ENCODE results near the gene RASAL2. TPM values are rescaled to one million over a fixed set of nuclear protein-coding genes. Genes with fewer than 3 reads are reported as not detected.

RASAL2 gene
- total and polyA plus RNA-seq, 2 of the 13 experiments (the other 11 are each of a cell fraction or from before 2014, with no cell fraction given) = 5.4 to 5.9 TPM

DNA sequence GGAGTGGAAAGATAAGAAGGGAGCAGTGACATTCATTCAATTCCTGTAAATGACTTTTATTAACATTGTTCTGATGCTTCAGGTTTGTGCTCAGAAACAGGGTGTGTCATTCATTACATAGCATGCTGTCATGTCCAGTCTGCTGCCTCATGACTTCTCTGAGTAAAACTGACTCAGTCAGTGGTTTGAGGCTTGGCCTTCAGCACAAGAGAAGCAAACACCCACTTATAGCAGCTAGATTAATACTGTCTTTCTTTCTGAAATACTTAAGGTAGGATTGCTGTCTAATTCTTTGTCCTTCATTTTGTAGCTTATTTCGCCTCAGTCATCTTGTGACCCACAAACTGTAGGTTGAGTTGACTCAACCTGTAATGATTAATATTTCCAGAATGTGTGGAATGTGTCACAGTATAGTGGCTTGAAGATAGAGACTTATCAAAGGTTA is 32.9 kb downstream of the RASAL2 start (continued):
- TF ChIP-seq ZBTB21 (CRISPR knock-in tag; IDR thresholded peaks at IDR 0.05) = peak; percentile 53; the same call in 1 of the 2 replicates
- peak; percentile 36; the same call in 1 of the 2 replicates for TF ChIP-seq KMT2A (CRISPR knock-in tag; IDR thresholded peaks at IDR 0.05)
- no peak for TF ChIP-seq SOX6 (IDR thresholded peaks at IDR 0.05)
- peak; percentile 21; the same call in 1 of the 2 replicates for TF ChIP-seq SOX6 (CRISPR knock-in tag; IDR thresholded peaks at IDR 0.05)
- TF ChIP-seq, protein P1, sequence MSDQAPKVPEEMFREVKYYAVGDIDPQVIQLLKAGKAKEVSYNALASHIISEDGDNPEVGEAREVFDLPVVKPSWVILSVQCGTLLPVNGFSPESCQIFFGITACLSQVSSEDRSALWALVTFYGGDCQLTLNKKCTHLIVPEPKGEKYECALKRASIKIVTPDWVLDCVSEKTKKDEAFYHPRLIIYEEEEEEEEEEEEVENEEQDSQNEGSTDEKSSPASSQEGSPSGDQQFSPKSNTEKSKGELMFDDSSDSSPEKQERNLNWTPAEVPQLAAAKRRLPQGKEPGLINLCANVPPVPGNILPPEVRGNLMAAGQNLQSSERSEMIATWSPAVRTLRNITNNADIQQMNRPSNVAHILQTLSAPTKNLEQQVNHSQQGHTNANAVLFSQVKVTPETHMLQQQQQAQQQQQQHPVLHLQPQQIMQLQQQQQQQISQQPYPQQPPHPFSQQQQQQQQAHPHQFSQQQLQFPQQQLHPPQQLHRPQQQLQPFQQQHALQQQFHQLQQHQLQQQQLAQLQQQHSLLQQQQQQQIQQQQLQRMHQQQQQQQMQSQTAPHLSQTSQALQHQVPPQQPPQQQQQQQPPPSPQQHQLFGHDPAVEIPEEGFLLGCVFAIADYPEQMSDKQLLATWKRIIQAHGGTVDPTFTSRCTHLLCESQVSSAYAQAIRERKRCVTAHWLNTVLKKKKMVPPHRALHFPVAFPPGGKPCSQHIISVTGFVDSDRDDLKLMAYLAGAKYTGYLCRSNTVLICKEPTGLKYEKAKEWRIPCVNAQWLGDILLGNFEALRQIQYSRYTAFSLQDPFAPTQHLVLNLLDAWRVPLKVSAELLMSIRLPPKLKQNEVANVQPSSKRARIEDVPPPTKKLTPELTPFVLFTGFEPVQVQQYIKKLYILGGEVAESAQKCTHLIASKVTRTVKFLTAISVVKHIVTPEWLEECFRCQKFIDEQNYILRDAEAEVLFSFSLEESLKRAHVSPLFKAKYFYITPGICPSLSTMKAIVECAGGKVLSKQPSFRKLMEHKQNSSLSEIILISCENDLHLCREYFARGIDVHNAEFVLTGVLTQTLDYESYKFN (CRISPR knock-in tag; conservative IDR thresholded peaks at IDR 0.05) = peak; percentile 47
- 0 out of 2 replicates have a peak, but pooled peaks have one; percentile 14 for TF ChIP-seq KAT8 (CRISPR knock-in tag; IDR thresholded peaks at IDR 0.05)
- 0 out of 2 replicates have a peak, but pooled peaks have one; percentile 34 for TF ChIP-seq KDM6A (CRISPR knock-in tag; IDR thresholded peaks at IDR 0.05; ENCODE audit: low read depth)
- TF ChIP-seq, protein P2, sequence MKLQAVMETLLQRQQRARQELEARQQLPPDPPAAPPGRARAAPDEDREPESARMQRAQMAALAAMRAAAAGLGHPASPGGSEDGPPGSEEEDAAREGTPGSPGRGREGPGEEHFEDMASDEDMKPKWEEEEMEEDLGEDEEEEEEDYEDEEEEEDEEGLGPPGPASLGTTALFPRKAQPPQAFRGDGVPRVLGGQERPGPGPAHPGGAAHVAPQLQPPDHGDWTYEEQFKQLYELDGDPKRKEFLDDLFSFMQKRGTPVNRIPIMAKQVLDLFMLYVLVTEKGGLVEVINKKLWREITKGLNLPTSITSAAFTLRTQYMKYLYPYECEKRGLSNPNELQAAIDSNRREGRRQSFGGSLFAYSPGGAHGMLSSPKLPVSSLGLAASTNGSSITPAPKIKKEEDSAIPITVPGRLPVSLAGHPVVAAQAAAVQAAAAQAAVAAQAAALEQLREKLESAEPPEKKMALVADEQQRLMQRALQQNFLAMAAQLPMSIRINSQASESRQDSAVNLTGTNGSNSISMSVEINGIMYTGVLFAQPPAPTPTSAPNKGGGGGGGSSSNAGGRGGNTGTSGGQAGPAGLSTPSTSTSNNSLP (IDR thresholded peaks at IDR 0.05; ENCODE audit: low read depth, low read length) = peak; percentile 66; the same call in 1 of the 2 replicates
- no peak for TF ChIP-seq PHF20 (CRISPR knock-in tag; IDR thresholded peaks at IDR 0.05)
- TF ChIP-seq, protein P3, sequence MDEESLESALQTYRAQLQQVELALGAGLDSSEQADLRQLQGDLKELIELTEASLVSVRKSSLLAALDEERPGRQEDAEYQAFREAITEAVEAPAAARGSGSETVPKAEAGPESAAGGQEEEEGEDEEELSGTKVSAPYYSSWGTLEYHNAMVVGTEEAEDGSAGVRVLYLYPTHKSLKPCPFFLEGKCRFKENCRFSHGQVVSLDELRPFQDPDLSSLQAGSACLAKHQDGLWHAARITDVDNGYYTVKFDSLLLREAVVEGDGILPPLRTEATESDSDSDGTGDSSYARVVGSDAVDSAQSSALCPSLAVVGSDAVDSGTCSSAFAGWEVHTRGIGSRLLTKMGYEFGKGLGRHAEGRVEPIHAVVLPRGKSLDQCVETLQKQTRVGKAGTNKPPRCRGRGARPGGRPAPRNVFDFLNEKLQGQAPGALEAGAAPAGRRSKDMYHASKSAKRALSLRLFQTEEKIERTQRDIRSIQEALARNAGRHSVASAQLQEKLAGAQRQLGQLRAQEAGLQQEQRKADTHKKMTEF (CRISPR knock-in tag; IDR thresholded peaks at IDR 0.05) = peak; percentile 52; the same call in 1 of the 2 replicates
- TF ChIP-seq DNMT3B (CRISPR knock-in tag; conservative IDR thresholded peaks at IDR 0.05) = 0 out of 2 replicates have a peak, but pooled peaks have one; percentile 34
- TF ChIP-seq ZNF382 (CRISPR knock-in tag; IDR thresholded peaks at IDR 0.05; ENCODE audit: borderline replicate concordance) = no peak
- no peak for TF ChIP-seq ZNF260 (CRISPR knock-in tag; IDR thresholded peaks at IDR 0.05; ENCODE audit: borderline replicate concordance, low read depth)
- TF ChIP-seq ZNF737 (CRISPR knock-in tag; IDR thresholded peaks at IDR 0.05; ENCODE audit: borderline replicate concordance) = no peak
- no peak for TF ChIP-seq NFE2L1 (CRISPR knock-in tag; IDR thresholded peaks at IDR 0.05; ENCODE audit: borderline replicate concordance)
- TF ChIP-seq FOXP1 (IDR thresholded peaks at IDR 0.05) = no peak
- TF ChIP-seq FOXP1 (CRISPR knock-in tag; IDR thresholded peaks at IDR 0.05) = no peak
- peak; percentile 34; the same call in 1 of the 2 replicates for TF ChIP-seq MAFF (IDR thresholded peaks at IDR 0.05; ENCODE audit: low read depth, low read length)
- TF ChIP-seq RARA (CRISPR knock-in tag; IDR thresholded peaks at IDR 0.05) = 0 out of 2 replicates have a peak, but pooled peaks have one; percentile 49
- TF ChIP-seq, protein P4, sequence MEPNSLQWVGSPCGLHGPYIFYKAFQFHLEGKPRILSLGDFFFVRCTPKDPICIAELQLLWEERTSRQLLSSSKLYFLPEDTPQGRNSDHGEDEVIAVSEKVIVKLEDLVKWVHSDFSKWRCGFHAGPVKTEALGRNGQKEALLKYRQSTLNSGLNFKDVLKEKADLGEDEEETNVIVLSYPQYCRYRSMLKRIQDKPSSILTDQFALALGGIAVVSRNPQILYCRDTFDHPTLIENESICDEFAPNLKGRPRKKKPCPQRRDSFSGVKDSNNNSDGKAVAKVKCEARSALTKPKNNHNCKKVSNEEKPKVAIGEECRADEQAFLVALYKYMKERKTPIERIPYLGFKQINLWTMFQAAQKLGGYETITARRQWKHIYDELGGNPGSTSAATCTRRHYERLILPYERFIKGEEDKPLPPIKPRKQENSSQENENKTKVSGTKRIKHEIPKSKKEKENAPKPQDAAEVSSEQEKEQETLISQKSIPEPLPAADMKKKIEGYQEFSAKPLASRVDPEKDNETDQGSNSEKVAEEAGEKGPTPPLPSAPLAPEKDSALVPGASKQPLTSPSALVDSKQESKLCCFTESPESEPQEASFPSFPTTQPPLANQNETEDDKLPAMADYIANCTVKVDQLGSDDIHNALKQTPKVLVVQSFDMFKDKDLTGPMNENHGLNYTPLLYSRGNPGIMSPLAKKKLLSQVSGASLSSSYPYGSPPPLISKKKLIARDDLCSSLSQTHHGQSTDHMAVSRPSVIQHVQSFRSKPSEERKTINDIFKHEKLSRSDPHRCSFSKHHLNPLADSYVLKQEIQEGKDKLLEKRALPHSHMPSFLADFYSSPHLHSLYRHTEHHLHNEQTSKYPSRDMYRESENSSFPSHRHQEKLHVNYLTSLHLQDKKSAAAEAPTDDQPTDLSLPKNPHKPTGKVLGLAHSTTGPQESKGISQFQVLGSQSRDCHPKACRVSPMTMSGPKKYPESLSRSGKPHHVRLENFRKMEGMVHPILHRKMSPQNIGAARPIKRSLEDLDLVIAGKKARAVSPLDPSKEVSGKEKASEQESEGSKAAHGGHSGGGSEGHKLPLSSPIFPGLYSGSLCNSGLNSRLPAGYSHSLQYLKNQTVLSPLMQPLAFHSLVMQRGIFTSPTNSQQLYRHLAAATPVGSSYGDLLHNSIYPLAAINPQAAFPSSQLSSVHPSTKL (CRISPR knock-in tag; IDR thresholded peaks at IDR 0.05) = peak; percentile 58; the same call in 1 of the 2 replicates
- TF ChIP-seq SAP130 (CRISPR knock-in tag; IDR thresholded peaks at IDR 0.05; ENCODE audit: low read depth) = peak; percentile 57; the same call in 1 of the 2 replicates

Data from HepG2 (cell line).